KMS-11 (cell line): ENCODE data around the gene SLC10A7.

Experiments used
- H2AFZ ChIP-seq: fragments of 200-600 bp; sonication (generic); 2 replicates; pipeline ENCODE4 v1.6.1; 2016; ENCODE audit warnings: antibody characterized with exemption, mixed run types, low read depth
- H3K27ac ChIP-seq: fragments of 200-600 bp; sonication (generic); 2 replicates; pipeline ENCODE4 v1.6.1; 2016; ENCODE audit warnings: mild to moderate bottlenecking, mixed run types
- H3K27me3 ChIP-seq: fragments of 200-600 bp; sonication (generic); 2 replicates; pipeline ENCODE4 v1.6.1; 2017; ENCODE audit warnings: mild to moderate bottlenecking, low read depth, mixed run types, moderate library complexity; ENCODE audit not compliant: insufficient read depth
- H3K36me3 ChIP-seq: fragments of 200-600 bp; sonication (generic); 2 replicates; pipeline ENCODE4 v1.6.1; 2017; ENCODE audit warnings: mild to moderate bottlenecking, mixed run types; ENCODE audit not compliant: insufficient read depth
- H3K4me1 ChIP-seq: fragments of 200-600 bp; sonication (generic); 2 replicates; pipeline ENCODE4 v1.6.1; 2016; ENCODE audit warnings: mild to moderate bottlenecking, low read depth, mixed run types; ENCODE audit not compliant: poor library complexity, severe bottlenecking
- H3K4me2 ChIP-seq: fragments of 200-600 bp; sonication (generic); 2 replicates; pipeline ENCODE4 v1.7.0; 2016; ENCODE audit warnings: mild to moderate bottlenecking, mixed run types
- H3K4me3 ChIP-seq: fragments of 200-600 bp; sonication (generic); IDR thresholded peaks from 2 replicates; pipeline ENCODE4 v1.6.1; 2017; ENCODE audit warnings: low read depth, low read length, mixed read lengths; ENCODE audit not compliant: insufficient read depth
- H3K79me2 ChIP-seq: fragments of 200-600 bp; sonication (generic); 2 replicates; pipeline ENCODE4 v1.6.1; 2016; ENCODE audit warnings: low read depth, mixed run types; ENCODE audit not compliant: insufficient read depth
- H3K9ac ChIP-seq: fragments of 200-600 bp; sonication (generic); 2 replicates; pipeline ENCODE4 v1.6.1; 2016; ENCODE audit warnings: mild to moderate bottlenecking, mixed run types
- H4K20me1 ChIP-seq: fragments of 200-600 bp; sonication (generic); 2 replicates; pipeline ENCODE4 v1.6.1; 2016; ENCODE audit warnings: mild to moderate bottlenecking, mixed run types; ENCODE audit not compliant: insufficient read depth
- CTCF ChIP-seq: fragments of 200-600 bp; sonication (generic); conservative IDR thresholded peaks from 2 replicates; pipeline ENCODE4 v1.6.1; 2017; ENCODE audit warnings: low read depth, mild to moderate bottlenecking, antibody characterized with exemption, low read length, moderate library complexity, mixed read lengths

Gene SLC10A7

DNA sequence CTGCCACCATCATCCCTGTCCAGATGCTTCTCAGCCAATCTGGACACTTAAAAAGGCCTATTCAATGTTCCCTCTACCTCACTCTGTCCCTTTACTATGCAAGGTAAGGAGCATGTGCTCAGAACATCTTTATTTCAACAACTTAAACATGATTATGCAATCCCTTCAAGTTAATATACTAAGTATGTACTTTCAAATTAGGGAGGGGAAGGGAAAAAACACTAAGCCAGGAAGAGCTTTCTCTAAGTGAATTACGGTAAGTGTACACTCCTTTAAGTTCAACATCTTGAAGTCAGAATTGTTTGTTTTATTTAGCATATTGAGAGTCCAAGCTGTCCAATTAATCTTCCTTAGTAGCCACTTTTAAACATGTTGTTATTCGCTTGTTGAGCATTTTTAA is 14.1 kb downstream of the SLC10A7 start:
- Histone ChIP-seq H3K4me3 (no peak overlapping the region), H3K9ac (no peak overlapping the region), H2AFZ (no peak overlapping the region), H3K4me1 (no peaks in the 10 kb centered on the region), H3K4me2 (no peak overlapping the region), H3K27ac (no peak overlapping the region), H4K20me1 (no peaks in the 10 kb centered on the region), H3K79me2 (no peaks in the 10 kb centered on the region), H3K36me3 (no peaks in the 10 kb centered on the region), H3K27me3 (no peaks in the 10 kb centered on the region)
- TF ChIP-seq CTCF: no peak

DNA sequence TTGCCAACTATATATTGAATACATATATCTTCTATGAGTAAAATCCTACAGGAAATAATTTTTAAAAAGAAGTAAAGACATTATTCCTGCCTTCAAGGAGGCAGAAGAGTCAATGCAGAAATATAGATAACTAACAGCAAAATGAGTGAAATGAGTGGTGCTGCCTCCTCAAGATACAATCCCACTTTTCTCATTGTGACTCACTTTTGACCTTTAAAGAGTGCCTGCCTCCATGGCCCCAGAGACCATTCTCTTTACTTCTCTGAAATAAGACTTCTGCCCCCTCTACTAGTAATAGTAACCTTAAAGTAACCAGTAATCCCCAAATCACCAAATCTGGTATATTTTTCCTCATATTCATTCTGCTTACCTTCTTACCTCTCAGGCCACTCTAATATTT is 15.5 kb downstream of the SLC10A7 start:
- Histone ChIP-seq H4K20me1 (no peaks in the 10 kb centered on the region), H3K4me2 (no peak overlapping the region), H2AFZ (no peak overlapping the region), H3K36me3 (no peaks in the 10 kb centered on the region), H3K79me2 (no peaks in the 10 kb centered on the region), H3K27ac (no peak overlapping the region), H3K4me1 (no peaks in the 10 kb centered on the region), H3K9ac (no peak overlapping the region), H3K27me3 (no peaks in the 10 kb centered on the region), H3K4me3 (no peak overlapping the region)
- TF ChIP-seq CTCF: no peak

- no peak overlapping the region for H3K4me2 ChIP-seq
- TF ChIP-seq CTCF: no peak
- H3K27ac ChIP-seq: no peak overlapping the region
These were observed 21.5 kb downstream of the SLC10A7 start for GRCh38 chr4:146500216-146500615.

GRCh38 chr4:146498291-146498690 is 23.4 kb downstream of the SLC10A7 start:
- Histone ChIP-seq H2AFZ (no peak overlapping the region), H3K4me1 (no peaks in the 10 kb centered on the region)
- TF ChIP-seq CTCF: no peak

More at GRCh38 chr4:146500216-146500615, 21.5 kb downstream of the SLC10A7 start:
- Histone ChIP-seq H4K20me1 (no peaks in the 10 kb centered on the region), H3K79me2 (no peaks in the 10 kb centered on the region), H3K9ac (no peak overlapping the region), H2AFZ (no peak overlapping the region), H3K4me3 (no peak overlapping the region), H3K36me3 (no peaks in the 10 kb centered on the region), H3K4me1 (no peaks in the 10 kb centered on the region), H3K27me3 (no peaks in the 10 kb centered on the region)

More at GRCh38 chr4:146498291-146498690, 23.4 kb downstream of the SLC10A7 start:
- Histone ChIP-seq H3K9ac (no peak overlapping the region), H3K36me3 (no peaks in the 10 kb centered on the region), H4K20me1 (no peaks in the 10 kb centered on the region), H3K4me3 (no peak overlapping the region), H3K27ac (no peak overlapping the region), H3K79me2 (no peaks in the 10 kb centered on the region), H3K27me3 (no peaks in the 10 kb centered on the region), H3K4me2 (no peak overlapping the region)
